ENCODE results near the gene DYNC1I1.

The DYNC1I1 gene

DNA sequence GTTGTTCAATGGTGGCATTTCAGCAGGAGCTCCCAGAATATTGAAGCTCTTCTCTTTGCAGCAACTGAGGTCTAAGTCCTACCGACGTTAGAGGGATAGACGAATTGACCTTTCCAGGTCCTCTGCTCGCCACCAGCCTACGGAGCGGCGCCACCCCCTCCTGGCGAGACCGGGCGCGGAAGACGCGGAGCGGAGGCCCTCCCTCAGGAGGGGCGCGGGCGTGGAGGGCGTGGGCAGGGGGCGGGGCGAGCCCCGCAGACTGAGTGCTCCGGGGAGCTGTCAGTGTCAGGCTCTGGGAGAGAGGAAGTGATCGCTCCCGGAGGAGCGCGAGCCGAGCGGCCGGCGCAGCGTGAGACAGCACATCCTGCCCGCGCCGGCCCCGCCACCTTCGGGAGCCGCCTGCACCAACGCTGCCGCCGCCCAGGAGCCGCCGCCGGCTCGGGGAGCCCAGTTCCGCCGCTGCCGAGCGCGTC lies at the start of gene DYNC1I1:
TSS of gene DYNC1I1 (plus strand) at position 257 of the 473 bp plus-strand sequence. CDS start 32,176 bp downstream, outside the sequence.
- peak in 1 of 3 experiments; percentile 38 for DNase-seq (ENCODE audit: low read depth in 3 of 3)

DNA sequence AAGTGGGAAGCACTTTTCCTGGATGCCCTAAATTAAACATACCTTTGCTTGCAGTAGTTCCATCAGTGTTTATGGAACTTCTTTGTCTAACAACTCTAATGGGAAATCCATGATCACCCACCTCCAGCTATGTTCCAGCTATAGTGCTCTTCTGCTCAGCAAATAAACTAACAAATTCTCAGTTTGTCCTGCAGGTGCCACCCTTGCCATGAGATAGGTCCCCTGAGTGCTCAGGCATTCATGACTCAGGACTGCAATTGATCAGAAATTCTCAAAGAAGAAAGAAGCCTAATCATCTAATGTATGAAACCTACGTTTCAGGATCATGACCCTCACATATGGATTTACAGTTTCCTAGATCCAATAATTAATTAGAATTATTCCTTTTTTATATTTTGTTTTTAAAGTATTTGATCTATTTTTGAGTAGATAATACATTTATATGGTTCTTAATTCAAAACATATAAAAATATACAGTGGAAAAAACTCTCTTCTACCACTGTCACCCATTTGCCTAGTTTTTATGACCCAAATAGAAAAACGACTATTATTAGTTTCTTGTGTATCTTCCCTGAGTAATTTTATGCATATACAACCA lies 48.7 kb upstream of the DYNC1I1 start:
- DNase-seq (ENCODE audit: low read depth in 3 of 3) = no peak

DNA sequence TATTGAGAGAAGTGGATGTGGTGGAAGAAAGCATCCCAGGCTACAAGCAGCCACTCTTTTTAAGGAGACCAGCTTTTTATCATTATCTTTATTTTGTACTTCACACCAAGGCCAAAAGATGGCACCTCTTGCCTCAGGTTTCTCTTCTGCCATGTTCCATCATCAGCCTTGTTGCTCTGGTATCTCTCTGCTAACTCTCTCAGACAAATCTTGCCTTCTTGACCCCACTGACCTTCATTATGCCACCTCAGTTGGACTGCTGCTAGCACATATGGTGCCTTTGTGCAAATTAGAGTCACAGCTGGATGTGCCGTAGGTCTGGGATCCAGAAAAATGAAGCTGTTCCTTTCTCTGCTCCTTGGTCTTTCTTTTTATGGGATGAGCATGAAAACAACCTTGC lies 47.1 kb upstream of the DYNC1I1 start:
- DNase-seq (ENCODE audit: low read depth in 3 of 3) = no peak

DNA sequence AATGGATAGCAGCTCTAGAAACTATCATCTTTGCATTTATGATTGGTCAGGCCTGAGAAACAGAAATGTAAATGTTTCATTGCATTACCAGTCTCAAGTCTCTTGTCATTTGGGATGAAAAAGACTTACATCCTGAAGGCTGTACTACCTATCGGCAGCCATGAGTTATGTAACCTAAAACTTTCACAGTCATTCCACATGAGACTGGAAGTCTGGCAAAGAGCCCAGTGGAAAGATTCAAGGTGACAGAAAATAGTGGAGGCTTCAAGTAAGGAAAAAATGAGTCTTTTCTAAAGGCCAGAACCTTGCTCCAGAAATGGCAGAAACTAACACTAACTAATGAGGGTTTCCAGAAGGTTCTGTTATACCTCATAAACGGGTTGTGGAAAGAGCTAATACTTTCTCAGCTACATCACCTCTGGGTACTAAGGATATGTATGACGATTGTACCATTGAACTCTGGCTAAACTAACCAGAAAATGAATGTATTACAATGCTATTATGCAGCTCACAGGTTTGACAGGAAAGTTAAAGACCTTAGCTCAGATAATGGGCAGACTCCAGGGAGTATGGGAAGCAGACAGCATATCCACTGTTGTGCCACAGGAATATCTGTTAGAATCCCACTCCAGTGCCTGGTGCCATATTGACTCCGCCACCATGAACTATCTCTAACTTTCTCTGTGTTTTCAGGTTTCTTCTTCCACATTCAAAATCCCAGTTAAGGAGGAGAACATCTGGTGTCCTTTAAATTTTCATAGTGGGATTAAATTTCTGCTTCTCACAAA lies 41.7 kb upstream of the DYNC1I1 start:
- DNase-seq (ENCODE audit: low read depth in 3 of 3) = no peak

DNA sequence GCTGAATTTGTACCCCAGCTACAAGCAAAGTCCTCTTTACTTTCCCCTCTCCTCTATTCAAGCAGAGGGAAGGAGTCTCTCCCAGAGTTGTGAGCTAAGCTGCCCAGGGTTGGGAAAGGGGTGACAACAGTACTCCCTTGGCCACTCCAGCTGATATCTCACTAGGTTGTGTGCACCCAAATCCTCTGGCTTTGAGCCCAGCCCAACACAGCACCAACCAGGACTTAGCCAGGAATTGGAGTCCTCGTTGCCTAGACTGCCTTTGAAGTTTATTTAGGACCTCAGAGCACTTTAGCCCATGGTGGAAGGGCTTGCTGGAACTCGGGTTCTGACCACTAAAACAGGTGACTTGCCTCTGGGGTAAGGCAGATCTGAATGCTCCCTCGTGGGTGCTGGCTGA lies 35.7 kb upstream of the DYNC1I1 start:
- no peak for DNase-seq (ENCODE audit: low read depth in 3 of 3)

DNA sequence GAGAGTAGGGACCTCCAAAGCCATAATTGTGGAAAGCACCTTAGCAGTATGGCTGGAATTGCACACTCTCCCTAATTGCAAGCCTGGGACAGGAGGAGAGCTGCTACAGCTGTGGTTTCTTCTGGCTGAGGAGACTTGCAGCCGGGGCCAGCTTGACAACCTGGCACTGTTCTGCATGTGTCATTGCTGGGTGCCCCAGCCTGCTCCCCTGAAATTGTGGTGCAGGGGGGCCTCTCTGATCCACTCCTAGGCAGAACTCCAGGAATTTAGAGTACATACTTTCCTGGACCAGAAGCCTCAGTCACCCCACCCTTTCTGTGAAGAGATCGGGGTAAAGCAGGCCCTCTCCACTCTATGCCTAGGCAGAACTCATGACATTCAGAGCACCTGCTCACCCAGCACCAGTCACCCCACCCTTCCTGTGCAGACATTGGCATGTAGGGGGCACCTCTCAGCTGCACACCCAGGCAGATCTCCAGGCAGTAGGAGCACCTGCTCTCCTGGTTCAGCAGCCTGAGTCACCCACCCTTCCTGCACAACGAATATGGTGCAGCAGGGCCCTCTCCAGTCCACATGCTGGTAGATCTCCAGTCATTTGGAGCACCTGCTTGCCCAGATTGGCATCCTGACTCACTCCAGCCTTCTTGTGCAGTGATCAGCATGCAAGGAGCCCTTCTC lies 34.4 kb upstream of the DYNC1I1 start:
- DNase-seq (ENCODE audit: low read depth in 3 of 3) = no peak

DNA sequence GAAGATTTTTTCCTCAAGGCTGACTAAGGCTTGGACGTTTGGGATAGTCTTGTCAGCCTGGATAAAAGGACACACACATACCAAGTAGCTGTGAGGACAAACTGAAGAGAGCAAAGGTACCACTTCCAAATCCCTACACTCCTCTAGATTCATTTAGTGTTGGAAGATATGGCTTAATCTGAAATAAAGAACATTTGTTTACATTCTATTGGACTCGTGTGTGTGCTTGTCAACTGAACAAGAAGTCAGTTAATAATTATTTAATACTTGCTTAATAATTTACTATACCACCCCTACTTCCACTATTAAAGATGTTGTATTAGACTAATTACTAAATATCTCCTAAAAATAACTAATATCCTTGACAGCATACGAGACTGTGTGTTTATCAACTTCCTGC lies 23.3 kb upstream of the DYNC1I1 start:
- DNase-seq (ENCODE audit: low read depth in 3 of 3) = no peak

DNA sequence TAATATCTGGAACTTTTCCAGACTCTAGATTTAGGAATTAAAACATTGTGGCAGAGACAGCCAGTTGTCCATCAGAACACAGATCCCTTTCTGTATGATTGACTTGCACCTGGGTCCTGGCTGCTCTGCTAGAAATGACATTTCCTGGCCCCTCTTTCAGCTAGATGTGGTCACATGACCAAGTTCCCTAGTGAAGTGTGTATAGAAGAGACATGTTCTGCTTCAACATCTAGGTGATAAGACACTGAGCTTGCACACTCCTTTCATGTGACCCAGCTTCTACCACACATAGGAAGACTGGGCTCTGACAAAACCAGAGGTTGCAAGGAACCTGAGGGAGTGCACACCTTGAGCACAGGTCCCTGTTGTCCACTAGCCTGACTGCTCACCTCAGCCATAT lies 22.8 kb upstream of the DYNC1I1 start:
- no peak for DNase-seq (ENCODE audit: low read depth in 3 of 3)

DNA sequence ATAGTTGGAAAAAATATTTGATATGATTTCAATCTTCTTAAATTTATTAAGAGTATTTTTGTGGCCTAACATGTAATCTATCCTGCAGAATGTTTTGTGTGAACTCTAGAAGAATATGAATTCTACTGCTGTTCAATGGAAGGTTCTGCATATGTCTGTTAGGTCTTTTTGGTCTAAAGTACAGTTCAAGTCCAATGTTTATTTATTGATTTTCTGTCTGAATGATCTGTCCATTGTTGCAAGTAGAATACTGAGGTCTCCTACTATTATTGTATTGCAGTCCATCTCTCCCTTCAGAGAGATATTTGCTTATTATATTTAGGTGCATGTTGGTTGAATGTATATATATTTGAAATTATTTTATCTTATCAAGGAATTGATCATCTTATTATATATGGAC lies 18.9 kb upstream of the DYNC1I1 start:
- no peak for DNase-seq (ENCODE audit: low read depth in 3 of 3)

DNA sequence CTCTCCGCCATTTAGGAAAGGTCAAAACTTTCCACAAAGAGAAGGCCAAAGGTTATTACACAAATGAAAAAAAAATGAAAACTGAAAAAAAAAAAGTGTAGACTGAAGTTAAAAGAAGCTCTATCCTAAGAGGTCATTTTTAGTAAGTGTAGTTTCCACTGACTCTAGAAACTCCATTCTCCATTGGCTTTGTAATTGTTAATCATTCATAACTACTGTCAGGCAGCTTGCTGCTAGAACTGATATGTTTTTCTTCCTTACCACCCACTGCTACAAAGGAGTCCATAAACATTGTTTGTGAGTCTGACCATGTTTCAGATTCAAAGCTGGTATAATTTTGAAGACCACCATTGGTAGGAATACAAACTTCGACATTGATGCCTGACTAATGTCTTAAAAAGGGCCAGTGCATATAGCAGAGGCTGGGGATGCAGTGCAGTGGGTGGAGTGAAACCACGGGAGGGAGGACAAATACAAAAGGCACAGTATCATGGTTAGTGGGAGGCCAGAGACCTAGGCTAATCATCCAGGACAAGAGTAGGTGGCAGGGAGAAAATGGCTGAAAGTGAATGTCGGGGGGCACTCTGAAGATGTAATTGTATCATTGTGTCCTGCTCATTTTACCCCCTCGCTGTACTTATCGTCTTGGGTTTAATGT lies 16.9 kb upstream of the DYNC1I1 start:
- no peak for DNase-seq (ENCODE audit: low read depth in 3 of 3)

DNA sequence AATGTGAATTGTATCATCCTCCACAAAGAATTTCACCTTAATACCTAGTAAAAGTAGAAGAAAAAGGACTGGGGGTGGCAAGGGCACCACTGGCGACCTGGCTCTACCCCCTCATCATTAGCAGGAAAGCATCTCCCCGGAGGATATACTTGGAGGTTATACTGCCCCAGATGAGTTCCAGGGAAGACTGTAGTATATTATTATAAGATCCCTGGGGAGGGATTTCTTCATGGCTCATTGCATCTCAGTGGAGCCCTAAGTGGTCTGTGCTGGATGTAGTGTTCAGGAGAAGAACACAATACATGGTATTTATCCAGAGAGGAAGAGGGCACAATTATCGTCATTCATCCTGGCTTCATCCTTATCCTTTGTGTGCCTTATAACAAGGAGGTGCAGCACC lies 14.2 kb upstream of the DYNC1I1 start:
- no peak for DNase-seq (ENCODE audit: low read depth in 3 of 3)

DNA sequence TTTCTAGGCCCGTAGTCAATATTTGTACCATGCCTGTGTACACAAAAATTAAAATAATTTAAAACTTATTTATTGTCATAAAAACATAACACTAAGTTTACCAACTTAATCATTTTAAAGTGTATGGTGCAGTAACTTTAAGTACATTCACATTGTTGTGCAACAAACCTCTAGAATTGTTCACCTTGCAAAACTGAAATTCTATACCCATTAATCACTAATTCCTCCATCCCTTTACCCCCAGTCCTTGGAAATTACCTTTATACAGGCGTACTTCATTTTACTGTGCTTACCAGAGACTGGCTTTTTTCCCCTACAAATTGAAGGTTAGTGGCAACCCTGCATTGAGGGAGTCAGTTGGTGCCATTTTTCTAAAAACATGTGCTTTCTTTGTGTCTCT lies 6.3 kb upstream of the DYNC1I1 start:
- no peak for DNase-seq (ENCODE audit: low read depth in 3 of 3)

DNA sequence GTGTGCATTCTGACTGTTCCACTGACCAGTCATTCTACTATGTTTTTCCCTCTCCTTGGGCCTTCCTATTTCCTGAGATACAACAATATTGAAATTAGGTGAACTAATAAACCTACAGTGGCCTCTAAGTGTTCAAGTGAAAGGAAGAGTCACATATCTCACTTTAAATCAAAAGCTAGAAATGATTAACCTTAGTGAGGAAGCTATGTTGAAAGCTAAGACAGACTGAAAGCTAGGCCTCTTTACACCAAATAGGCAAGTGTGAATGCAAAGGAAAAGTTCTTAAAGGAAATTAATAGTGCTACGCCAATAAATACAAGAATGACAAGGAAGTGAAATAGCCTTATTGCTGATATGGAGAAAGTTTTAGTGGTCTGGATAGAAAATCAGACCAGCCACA lies 5.7 kb upstream of the DYNC1I1 start:
- no peak for DNase-seq (ENCODE audit: low read depth in 3 of 3)

DNA sequence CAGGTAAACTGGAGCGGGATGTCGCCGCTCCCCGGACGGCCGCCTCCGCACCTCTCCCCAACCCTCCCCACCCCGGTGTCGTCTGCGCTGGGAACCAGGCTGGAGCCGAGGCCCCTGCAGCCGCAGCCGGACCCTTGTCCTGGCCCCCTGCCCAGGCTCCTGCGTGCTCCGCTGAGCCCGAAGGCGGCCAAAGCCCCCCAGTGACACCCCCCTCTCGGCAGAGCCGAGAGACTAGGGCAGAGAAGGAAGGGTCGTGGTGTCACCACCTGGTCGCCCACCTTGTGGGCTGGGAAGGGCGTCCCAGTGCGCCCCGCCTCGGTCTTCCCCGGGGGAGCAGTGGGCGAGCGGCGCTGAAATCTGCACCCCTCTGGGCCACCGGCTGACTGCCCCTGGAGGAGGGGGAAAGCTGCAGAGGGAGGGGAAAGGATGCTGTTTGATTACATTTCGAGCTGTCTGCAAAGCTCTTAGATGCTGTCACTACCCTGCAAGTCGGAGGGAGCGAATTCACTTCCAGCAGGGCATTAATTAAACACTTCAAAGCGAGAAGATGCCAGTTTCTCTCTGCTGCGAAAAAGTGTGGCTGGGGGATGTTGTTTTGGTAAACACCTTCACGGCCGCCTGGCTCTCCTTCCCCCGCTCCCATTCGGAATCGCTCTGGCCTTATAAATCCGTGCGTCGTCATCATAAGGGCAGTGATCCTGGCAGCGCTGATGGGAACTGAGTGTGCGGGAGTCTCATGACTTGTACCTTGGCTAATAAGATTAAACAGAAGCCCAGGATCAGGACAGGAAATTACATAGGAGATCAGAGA lies 622 bp downstream of the DYNC1I1 start:
- DNase-seq (ENCODE audit: low read depth in 3 of 3) = no peak

DNA sequence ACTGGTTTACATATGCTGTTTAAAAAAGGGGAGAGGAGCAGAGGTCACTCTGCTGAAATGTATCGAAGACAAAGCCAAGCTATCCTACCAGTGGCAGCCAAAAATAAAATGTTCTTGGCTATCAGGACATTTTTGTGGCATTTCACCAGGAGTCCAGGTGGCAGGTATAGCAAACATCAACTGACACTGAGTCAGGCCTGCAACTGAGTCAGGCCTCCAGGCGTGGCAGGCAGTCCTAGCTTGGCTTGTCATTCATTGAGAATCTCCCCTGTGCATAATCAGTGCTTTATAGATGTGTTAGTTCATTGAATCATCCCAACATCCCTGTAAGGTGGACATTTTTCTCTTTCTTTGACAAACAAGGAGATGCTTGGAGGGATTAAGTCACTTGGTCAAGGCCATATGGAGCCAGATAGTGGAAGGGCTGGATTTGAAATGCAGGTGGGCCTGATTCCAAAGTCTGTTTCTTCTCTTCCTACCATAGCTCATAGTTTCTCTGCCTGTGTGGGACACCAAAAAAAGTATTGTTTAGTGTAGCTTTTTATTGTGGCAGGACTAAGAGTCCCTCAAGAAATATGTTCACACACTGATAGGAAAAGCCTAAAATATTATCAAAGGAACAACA lies 4.3 kb downstream of the DYNC1I1 start:
- no peak for DNase-seq (ENCODE audit: low read depth in 3 of 3)

DNA sequence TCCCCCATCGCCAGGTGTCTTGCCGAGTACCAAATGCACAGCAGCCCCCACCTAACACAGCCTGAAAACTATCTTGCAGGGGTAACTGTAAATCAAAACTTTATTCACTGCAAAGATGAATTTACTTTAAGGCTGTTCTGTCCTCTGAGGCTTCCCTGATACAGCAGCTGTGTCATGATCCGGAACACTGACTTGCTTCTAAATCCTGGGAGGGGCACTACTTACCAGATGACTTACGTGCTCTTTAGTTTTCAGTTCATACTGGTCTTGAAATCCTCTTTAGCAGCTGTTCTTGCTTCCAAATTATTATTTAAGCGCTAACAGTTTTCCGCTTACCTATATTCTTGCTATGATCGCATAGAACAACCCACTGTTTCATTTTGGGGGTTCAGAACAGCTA lies 4.9 kb downstream of the DYNC1I1 start:
- DNase-seq (ENCODE audit: low read depth in 3 of 3) = no peak

DNA sequence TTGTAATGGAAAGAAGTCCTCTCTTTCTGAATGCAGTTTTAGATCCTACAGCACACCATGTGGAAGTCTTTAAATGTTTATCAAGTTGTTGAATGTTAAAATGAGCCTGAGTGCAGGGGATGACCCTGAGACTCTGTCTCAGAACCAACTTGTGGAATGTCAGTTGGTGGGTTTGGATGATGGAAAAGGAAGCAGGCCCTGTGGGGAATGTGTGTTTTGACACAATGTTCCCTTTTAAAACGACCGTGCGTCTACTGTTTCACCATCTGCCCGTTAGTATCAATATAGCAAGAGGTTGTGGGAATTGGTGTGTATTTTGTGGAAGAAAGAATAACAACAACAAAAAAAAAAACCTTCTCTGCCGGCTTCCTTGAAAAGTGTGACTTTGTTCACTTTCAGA lies 8.3 kb downstream of the DYNC1I1 start:
- no peak for DNase-seq (ENCODE audit: low read depth in 3 of 3)

DNA sequence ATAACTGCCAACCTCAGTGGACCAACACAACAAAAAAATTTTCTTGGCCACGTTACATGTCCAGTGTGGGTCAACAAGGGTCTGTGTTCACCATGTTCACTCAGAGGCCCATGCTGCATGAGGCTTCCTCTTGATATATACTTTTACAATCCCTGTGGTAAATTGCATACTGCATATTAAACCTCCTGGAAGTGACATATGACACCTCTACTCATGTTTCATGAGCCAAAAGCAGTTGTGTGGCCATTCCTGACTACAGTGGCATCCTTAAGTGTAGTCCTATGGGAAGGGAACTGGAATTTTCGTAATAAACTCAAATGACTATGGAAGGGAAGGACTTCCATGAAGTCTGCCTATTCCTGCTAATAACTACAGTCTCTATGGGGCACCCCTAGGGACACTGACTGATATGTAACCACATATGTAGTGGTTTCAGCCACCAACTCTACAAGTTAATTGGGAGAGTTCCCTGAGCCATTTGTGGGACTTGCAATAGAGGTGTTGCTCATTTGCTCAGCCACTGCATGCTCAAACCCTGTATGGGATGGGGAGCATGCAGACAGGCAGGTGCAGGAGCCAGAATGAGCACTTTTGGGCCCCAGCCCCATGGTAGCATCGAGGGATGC lies 9.7 kb downstream of the DYNC1I1 start:
- no peak for DNase-seq (ENCODE audit: low read depth in 3 of 3)

DNA sequence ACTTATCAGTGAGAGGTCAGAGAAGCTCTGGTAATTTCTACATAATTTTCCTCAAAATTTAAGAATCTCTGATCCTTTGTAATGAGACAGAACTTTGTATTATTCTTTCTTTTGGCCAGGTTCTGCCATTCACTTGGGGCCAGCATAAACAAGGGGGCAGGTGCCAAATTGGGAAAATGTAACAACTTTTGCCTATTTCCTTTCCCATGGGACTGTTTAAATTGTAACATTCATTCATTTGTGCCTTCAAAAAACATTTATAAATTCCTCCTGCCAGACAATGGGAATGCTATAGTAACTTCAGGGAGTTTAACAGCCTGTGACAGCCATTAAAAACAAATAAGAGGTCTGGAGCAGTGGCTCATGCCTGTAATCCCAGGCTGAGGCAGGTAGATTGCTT lies 12.4 kb downstream of the DYNC1I1 start:
- no peak for DNase-seq (ENCODE audit: low read depth in 3 of 3)

DNA sequence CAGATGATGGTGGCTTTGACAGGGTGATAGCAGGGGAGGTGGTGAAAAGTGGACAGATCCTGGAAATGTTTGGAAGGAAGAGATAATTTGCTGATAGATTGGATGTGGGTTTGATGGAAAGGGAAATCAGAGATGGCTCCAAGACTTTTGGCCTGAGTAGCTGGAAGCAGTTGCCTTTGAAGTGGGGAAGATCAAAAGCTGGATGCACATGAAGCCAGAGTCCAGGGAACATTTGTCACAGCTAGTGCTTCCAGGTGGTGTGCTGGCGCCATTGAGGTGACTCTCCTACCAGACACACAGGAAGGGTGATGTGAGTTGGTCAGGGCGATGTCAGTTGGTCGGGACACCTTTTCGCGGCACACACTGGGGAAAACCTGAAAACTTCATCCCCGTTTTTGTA lies 15.9 kb downstream of the DYNC1I1 start:
- DNase-seq (ENCODE audit: low read depth in 3 of 3) = no peak

DNA sequence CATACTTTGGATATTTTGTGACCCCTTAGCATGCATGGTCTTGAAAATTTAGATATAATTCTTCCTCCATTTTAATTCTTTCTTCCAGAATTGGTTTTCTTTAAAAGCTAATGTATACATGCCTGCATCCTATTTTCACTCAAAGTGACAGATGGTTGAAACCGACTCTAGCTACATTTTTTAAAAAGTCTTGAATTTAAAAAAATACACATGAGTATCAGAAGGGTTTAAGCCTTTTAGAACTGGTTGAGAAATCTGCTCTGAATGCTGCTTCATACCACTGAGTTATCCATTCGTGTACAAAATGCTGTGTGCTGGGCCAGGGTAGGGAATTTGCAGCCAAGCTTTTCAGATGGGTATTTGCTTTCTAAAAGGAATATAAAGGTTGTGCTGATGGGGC lies 16.5 kb downstream of the DYNC1I1 start:
- DNase-seq (ENCODE audit: low read depth in 3 of 3) = no peak

Measured in stimulated activated CD4-positive, alpha-beta T cell treated with anti-CD3 and anti-CD28 coated beads, TNF-alpha, amount 100 ng/mL, for 24 hours (primary cell).